GM06990 (cell line): ENCODE measurements around the gene OR2V2.
"Not testable (repeated sequence)": the region's sequence is repeated elsewhere in the genome, so short reads cannot be mapped to it uniquely, and the experiment has no call there.

Source experiments
- DNase-seq: peaks from one replicate; pipeline ENCODE4 v3.0.0-alpha.2; 2011; ENCODE audit not compliant: insufficient read length; ENCODE audit errors: extremely low read depth
- H3K27me3 ChIP-seq: replicated peaks from 2 replicates; pipeline ENCODE4 v1.6.0; 2011; ENCODE audit warnings: low read length; ENCODE audit not compliant: control insufficient read depth, insufficient read depth
- H3K36me3 ChIP-seq: 2 replicates; pipeline ENCODE4 v1.5.1; 2011; ENCODE audit warnings: low read length; ENCODE audit not compliant: control insufficient read depth, insufficient read depth
- H3K4me3 ChIP-seq: replicated peaks from 2 replicates; pipeline ENCODE4 v1.5.1; 2011; ENCODE audit warnings: low read depth, mild to moderate bottlenecking, control low read depth, low read length
- CTCF ChIP-seq: IDR thresholded peaks from 2 replicates; pipeline ENCODE4 v1.5.1; 2011; ENCODE audit warnings: low read length, control low read depth, mild to moderate bottlenecking, inconsistent platforms; ENCODE audit not compliant: insufficient read depth, poor library complexity, severe bottlenecking

The OR2V2 gene

DNA sequence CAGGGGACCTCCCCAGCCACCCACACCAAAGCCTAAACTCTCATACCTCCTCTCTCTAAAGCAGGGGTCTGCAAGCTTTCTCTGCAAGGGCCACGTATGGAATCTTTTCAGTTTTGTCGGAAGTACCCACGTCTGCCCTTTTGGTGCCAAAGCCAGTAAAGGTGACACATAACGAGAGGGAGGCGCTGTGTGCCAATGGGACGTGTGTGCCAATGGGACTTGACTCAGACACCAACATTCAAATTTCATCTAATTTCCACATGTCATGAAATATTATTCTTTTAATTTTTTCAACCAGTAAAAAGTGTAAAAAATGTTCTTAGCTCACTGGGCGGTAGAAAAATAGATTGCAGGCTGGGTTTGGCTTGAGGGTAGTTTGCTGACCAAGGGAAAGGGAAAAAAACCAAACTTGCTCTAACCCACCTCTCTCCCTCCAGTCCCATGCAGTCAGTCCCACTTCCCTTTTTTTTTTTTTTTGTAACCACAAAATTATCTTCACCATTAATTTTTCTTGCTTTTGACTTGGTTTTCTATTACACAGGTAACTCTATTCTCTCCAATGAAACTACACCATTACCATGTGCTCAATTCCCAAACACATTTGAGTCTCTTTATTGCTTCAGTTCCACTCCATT lies 41.9 kb upstream of the OR2V2 start:
- H3K36me3 ChIP-seq: no peaks in the 10 kb centered on the region
- no peak for TF ChIP-seq CTCF
- H3K27me3 ChIP-seq: no peaks in the 10 kb centered on the region
- no peak overlapping the region for H3K4me3 ChIP-seq
- DNase-seq: no peak

DNA sequence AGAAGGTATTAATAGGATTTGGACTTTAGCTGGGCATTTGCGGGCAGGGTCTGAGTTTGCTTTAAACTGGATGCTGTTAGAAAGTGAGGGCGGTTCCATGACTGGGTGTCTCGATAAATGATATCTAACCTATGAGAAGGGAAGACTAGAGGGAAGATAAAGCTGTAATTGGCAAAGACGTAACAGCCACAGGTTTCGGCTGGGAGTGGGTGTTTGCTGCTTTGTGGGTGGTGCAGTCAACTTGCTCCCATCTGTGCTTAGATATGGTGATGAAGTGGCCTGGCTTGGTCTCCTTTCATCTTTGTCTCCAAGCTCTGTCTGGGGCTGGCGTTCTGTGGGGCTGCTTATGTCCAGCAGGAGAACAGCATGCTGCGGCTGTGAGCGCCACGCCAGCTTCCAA lies 39.7 kb upstream of the OR2V2 start:
- no peak for DNase-seq
- Histone ChIP-seq H3K36me3 (no peaks in the 10 kb centered on the region), H3K4me3 (no peak overlapping the region), H3K27me3 (no peaks in the 10 kb centered on the region)
- no peak for TF ChIP-seq CTCF

- Histone ChIP-seq H3K4me3 (no peak overlapping the region), H3K36me3 (no peaks in the 10 kb centered on the region), H3K27me3 (no peaks in the 10 kb centered on the region)
- no peak for TF ChIP-seq CTCF
- no peak for DNase-seq
Measured at GRCh38 chr5:181108578-181109165, 38.7 kb upstream of the OR2V2 start.

GRCh38 chr5:181109489-181110013 lies 37.8 kb upstream of the OR2V2 start:
- H3K27me3 ChIP-seq: no peaks in the 10 kb centered on the region; the same call in 1 of the 2 replicates
- no peak for DNase-seq
- TF ChIP-seq CTCF: no peak
- H3K36me3 ChIP-seq: no peaks in the 10 kb centered on the region
- H3K4me3 ChIP-seq: no peak overlapping the region

GRCh38 chr5:181111010-181111409 lies 36.4 kb upstream of the OR2V2 start:
- H3K4me3 ChIP-seq: no peak overlapping the region
- TF ChIP-seq CTCF: no peak
- no peaks in the 10 kb centered on the region for H3K36me3 ChIP-seq
- H3K27me3 ChIP-seq: no peaks in the 10 kb centered on the region; the same call in 1 of the 2 replicates
- DNase-seq: no peak

DNA sequence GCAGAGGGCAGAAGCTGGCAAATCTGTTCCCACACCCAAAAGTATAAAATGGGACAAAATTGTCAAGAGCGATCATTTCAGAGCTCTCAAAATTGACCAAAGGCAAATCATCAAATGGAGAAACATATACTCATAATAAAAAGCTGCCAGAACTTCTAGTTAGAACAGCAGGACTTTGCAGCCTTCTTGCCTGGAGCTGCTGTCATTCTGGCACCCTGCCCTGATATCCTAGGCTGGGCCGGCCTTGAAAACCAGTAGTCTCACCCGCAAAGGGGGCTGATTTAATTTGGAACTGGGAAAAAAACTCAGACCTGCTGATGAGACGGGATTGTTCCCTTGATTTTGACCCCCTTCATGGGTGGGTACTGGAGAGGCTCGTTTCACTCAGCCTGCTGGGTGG lies 34.9 kb upstream of the OR2V2 start:
- H3K27me3 ChIP-seq: no peaks in the 10 kb centered on the region; the same call in 1 of the 2 replicates
- H3K36me3 ChIP-seq: no peaks in the 10 kb centered on the region
- no peak for DNase-seq
- TF ChIP-seq CTCF: no peak
- no peak overlapping the region for H3K4me3 ChIP-seq

DNA sequence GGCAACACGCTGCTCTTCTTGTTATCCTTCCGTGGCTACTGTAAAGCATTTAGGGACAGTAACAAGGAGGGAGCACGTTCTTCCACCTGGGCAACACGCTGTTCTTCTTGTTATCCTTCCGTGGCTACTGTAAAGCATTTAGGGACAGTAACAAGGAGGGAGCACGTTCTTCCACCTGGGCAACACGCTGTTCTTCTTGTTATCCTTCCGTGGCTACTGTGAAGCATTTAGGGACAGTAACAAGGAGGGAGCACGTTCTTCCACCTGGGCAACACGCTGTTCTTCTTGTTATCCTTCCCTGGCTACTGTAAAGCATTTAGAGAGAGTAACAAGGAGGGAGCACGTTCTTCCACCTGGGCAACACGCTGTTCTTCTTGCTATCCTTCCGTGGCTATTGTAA lies 33.8 kb upstream of the OR2V2 start:
- H3K27me3 ChIP-seq, H3K36me3 ChIP-seq, DNase-seq: not testable (repeated sequence)

More for the DNA sequence above, 33.8 kb upstream of the OR2V2 start:
- H3K4me3 ChIP-seq: not testable (repeated sequence)
